Measurements from ENCODE around the gene C8B. TPM values are rescaled to one million over a fixed set of nuclear protein-coding genes. Genes with fewer than 3 reads are reported as not detected.

The C8B gene
- total RNA-seq, 1 experiment from 2014 or later: not detected

GRCh38 chr1:56939209-56939608 lies 26.6 kb downstream of the C8B start:
- H3K36me3 Mint-ChIP-seq (ENCODE audit: insufficient read depth in 1 of 3, low read depth in 3 of 3): no peaks in the 10 kb centered on the region

More at GRCh38 chr1:56939209-56939608, 26.6 kb downstream of the C8B start:
- no peak overlapping the region for H3K27ac ChIP-seq (ENCODE audit: insufficient read length, low read depth, low read length)
- H2BK12ac ChIP-seq (ENCODE audit: insufficient read length, low read depth, low read length): no peak overlapping the region
- H3K27me3 ChIP-seq (ENCODE audit: insufficient read depth, low read length): no peaks in the 10 kb centered on the region
- no peak for DNase-seq
- no peak overlapping the region for H2BK20ac ChIP-seq (ENCODE audit: low read depth, low read length, poor library complexity, severe bottlenecking)
- no peak overlapping the region for H2BK120ac ChIP-seq (ENCODE audit: low read depth, low read length, poor library complexity, severe bottlenecking)
- no peaks in the 10 kb centered on the region for H3K9me3 ChIP-seq (ENCODE audit: control insufficient read depth, low read depth, low read length)
- TF ChIP-seq CTCF (conservative IDR thresholded peaks at IDR 0.05): no peak
- no peak overlapping the region for H2AFZ ChIP-seq (ENCODE audit: low read length)
- no peak overlapping the region for H4K8ac ChIP-seq (replicated peaks; ENCODE audit: insufficient read length, low read depth, low read length)
- no peak overlapping the region for H4K5ac ChIP-seq (ENCODE audit: insufficient read length, low read depth, low read length)
- H3K4ac ChIP-seq (ENCODE audit: low read depth, low read length): no peak overlapping the region
- H2BK5ac ChIP-seq (ENCODE audit: insufficient read length, low read length): no peak overlapping the region
- H2AK5ac ChIP-seq (ENCODE audit: insufficient read length, low read length): no peak overlapping the region
- Mint-ChIP-seq H3K27ac (no peak overlapping the region), H3K4me3 (no peak overlapping the region), H3K9me3 (no peaks in the 10 kb centered on the region; a peak in 1 of 5 replicates), H3K27me3 (ENCODE audit: low read depth) (peaks cover 45% of the 10 kb centered on the region), H3K4me1 (peaks cover 19 to 21% of the 10 kb centered on the region in 2 experiments)
- no peak overlapping the region for H3K9ac ChIP-seq (ENCODE audit: extremely low read depth, insufficient read length, low read length)
- no peak overlapping the region for H4K91ac ChIP-seq (ENCODE audit: insufficient read length, low read depth, low read length)
- H3K56ac ChIP-seq (ENCODE audit: insufficient read length, low read depth, low read length): no peak overlapping the region
- H3K4me1 ChIP-seq (ENCODE audit: insufficient read depth, low read length): peaks cover 7% of the 10 kb centered on the region
- H3K14ac ChIP-seq (ENCODE audit: insufficient read depth, low read length): no peak overlapping the region
- no peaks in the 10 kb centered on the region for H3K23me2 ChIP-seq (ENCODE audit: insufficient read length, low read depth, low read length, poor library complexity, severe bottlenecking)
- no peak overlapping the region for H2BK15ac ChIP-seq (ENCODE audit: low read depth, low read length)
- H3K18ac ChIP-seq (ENCODE audit: insufficient read length, low read depth, low read length): no peak overlapping the region
- H3K79me1 ChIP-seq (ENCODE audit: insufficient read depth, low read depth, low read length, poor library complexity, severe bottlenecking): no peaks in the 10 kb centered on the region
- H3K4me2 ChIP-seq (ENCODE audit: insufficient read depth, insufficient read length, low read length): no peak overlapping the region
- H3T11ph ChIP-seq (ENCODE audit: low read length): no peak overlapping the region
- WGBS (ENCODE audit: extremely low coverage, insufficient read length, low lambda C conversion rate): no CpG with 5 or more reads among the region's 2 CpGs
- no peaks in the 10 kb centered on the region for H3K79me2 ChIP-seq (ENCODE audit: insufficient read depth, low read length)
- H4K20me1 ChIP-seq (ENCODE audit: control insufficient read depth, insufficient read depth, insufficient read length): no peaks in the 10 kb centered on the region
- H3K23ac ChIP-seq (ENCODE audit: insufficient read length, low read depth, low read length): no peak overlapping the region

Data from H9 (cell line).